Measurements from ENCODE around the gene IL21.

IL21 gene

GRCh38 chr4:122591196-122591595 is 29.7 kb downstream of the IL21 start:
- no peak for TF ChIP-seq CTCF (IDR thresholded peaks at IDR 0.05)
- no peak for TF ChIP-seq ZFX (IDR thresholded peaks at IDR 0.05; ENCODE audit: borderline replicate concordance)
- H3K27ac ChIP-seq, result no peak overlapping the region

- no peak for TF ChIP-seq ZFX (IDR thresholded peaks at IDR 0.05; ENCODE audit: borderline replicate concordance)
- no peak for TF ChIP-seq CTCF (IDR thresholded peaks at IDR 0.05)
- H3K27ac ChIP-seq, result no peak overlapping the region
Observed at GRCh38 chr4:122588453-122589238, 32.2 kb downstream of the IL21 start.

GRCh38 chr4:122584519-122584918 is 36.3 kb downstream of the IL21 start:
- no peak overlapping the region for H3K27ac ChIP-seq
- TF ChIP-seq CTCF (IDR thresholded peaks at IDR 0.05), result no peak
- TF ChIP-seq ZFX (IDR thresholded peaks at IDR 0.05; ENCODE audit: borderline replicate concordance), result no peak

GRCh38 chr4:122583906-122584305 is 37.0 kb downstream of the IL21 start:
- TF ChIP-seq CTCF (IDR thresholded peaks at IDR 0.05) (no peak), ZFX (IDR thresholded peaks at IDR 0.05; ENCODE audit: borderline replicate concordance) (no peak)
- H3K27ac ChIP-seq, result no peak overlapping the region

- H3K27ac ChIP-seq, result no peak overlapping the region
Observed at GRCh38 chr4:122577808-122578781, 42.8 kb downstream of the IL21 start.

GRCh38 chr4:122577189-122577553 is 43.7 kb downstream of the IL21 start:
- no peak for TF ChIP-seq ZFX (IDR thresholded peaks at IDR 0.05; ENCODE audit: borderline replicate concordance)
- TF ChIP-seq CTCF (IDR thresholded peaks at IDR 0.05), result no peak
- no peak overlapping the region for H3K27ac ChIP-seq

More at GRCh38 chr4:122577808-122578781, 42.8 kb downstream of the IL21 start:
- TF ChIP-seq CTCF (IDR thresholded peaks at IDR 0.05), result peak; percentile 85
- TF ChIP-seq ZFX (IDR thresholded peaks at IDR 0.05; ENCODE audit: borderline replicate concordance), result no peak

Data from 22Rv1 (cell line).